ENCODE results near the gene GALNT8. TPM values are rescaled to one million over a fixed set of nuclear protein-coding genes. Genes with fewer than 3 reads are reported as not detected.
A peak's percentile ranks its signal among the peaks of the same experiment; 100 is the strongest.

Gene GALNT8
- total and polyA plus RNA-seq, 4 donors: 0.09 to 1.3 (median 0.35) TPM

GRCh38 chr12:4768341-4768740 lies 48.1 kb downstream of the GALNT8 start:
- Histone ChIP-seq H3K4me1 (ENCODE audit: control insufficient read depth in 5 of 5, insufficient read depth in 5 of 5, low read length in 5 of 5) (peaks cover 0 to 20% (median 2%) of the 10 kb centered on the region in 5 donors), H3K27ac (ENCODE audit: low read depth in 1 of 2, low read length in 1 of 2) (no peak overlapping the region), H3K27me3 (ENCODE audit: control insufficient read depth in 3 of 3, insufficient read depth in 3 of 3, low read length in 2 of 3) (peaks cover 0 to 6% (median 4%) of the 10 kb centered on the region in 3 donors), H3K9me3 (ENCODE audit: control insufficient read depth in 4 of 4, insufficient read depth in 3 of 4, low read length in 3 of 4) (no peaks in the 10 kb centered on the region), H3K9ac (ENCODE audit: insufficient read depth in 1 of 2, low read length in 2 of 2) (no peak overlapping the region), H3K4me3 (no peak overlapping the region), H3K36me3 (ENCODE audit: control insufficient read depth in 4 of 4, insufficient read depth in 4 of 4, low read length in 4 of 4) (peaks cover 0 to 2% (median 0%) of the 10 kb centered on the region in 4 donors)
- ATAC-seq (ENCODE audit: insufficient read depth, low FRiP score): no peak
- WGBS, 2 donors: 69 to 85% methylated on average over 2 of the region's 2 CpGs
- TF ChIP-seq, protein P1, sequence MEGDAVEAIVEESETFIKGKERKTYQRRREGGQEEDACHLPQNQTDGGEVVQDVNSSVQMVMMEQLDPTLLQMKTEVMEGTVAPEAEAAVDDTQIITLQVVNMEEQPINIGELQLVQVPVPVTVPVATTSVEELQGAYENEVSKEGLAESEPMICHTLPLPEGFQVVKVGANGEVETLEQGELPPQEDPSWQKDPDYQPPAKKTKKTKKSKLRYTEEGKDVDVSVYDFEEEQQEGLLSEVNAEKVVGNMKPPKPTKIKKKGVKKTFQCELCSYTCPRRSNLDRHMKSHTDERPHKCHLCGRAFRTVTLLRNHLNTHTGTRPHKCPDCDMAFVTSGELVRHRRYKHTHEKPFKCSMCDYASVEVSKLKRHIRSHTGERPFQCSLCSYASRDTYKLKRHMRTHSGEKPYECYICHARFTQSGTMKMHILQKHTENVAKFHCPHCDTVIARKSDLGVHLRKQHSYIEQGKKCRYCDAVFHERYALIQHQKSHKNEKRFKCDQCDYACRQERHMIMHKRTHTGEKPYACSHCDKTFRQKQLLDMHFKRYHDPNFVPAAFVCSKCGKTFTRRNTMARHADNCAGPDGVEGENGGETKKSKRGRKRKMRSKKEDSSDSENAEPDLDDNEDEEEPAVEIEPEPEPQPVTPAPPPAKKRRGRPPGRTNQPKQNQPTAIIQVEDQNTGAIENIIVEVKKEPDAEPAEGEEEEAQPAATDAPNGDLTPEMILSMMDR (IDR thresholded peaks at IDR 0.05; ENCODE audit: control extremely low read depth, extremely low read depth): no peak
- peak; percentile 66 to 87 (median 87) for DNase-seq

GRCh38 chr12:4769073-4769472 lies 48.9 kb downstream of the GALNT8 start:
- 58 to 65% methylated on average over 5 of the region's 5 CpGs for WGBS, 2 donors
- Histone ChIP-seq H3K9me3 (ENCODE audit: control insufficient read depth in 4 of 4, insufficient read depth in 3 of 4, low read length in 3 of 4) (no peaks in the 10 kb centered on the region), H3K27me3 (ENCODE audit: control insufficient read depth in 3 of 3, insufficient read depth in 3 of 3, low read length in 2 of 3) (peaks cover 0 to 8% (median 4%) of the 10 kb centered on the region in 3 donors), H3K27ac (ENCODE audit: low read depth in 1 of 2, low read length in 1 of 2) (no peak overlapping the region), H3K4me3 (no peak overlapping the region), H3K36me3 (ENCODE audit: control insufficient read depth in 4 of 4, insufficient read depth in 4 of 4, low read length in 4 of 4) (peaks cover 0 to 2% (median 0%) of the 10 kb centered on the region in 4 donors), H3K4me1 (ENCODE audit: control insufficient read depth in 5 of 5, insufficient read depth in 5 of 5, low read length in 5 of 5) (peaks cover 0 to 20% (median 2%) of the 10 kb centered on the region in 5 donors), H3K9ac (ENCODE audit: insufficient read depth in 1 of 2, low read length in 2 of 2) (no peak overlapping the region)
- ATAC-seq (ENCODE audit: insufficient read depth, low FRiP score) (no peak), DNase-seq (no peak)
- TF ChIP-seq, protein P1 (IDR thresholded peaks at IDR 0.05; ENCODE audit: control extremely low read depth, extremely low read depth): no peak

GRCh38 chr12:4771172-4771959 lies 51.2 kb downstream of the GALNT8 start:
- ATAC-seq (ENCODE audit: insufficient read depth, low FRiP score): no peak
- TF ChIP-seq, protein P1 (IDR thresholded peaks at IDR 0.05; ENCODE audit: control extremely low read depth, extremely low read depth): no peak
- Histone ChIP-seq H3K27me3 (ENCODE audit: control insufficient read depth in 3 of 3, insufficient read depth in 3 of 3, low read length in 2 of 3) (peaks cover 0 to 8% (median 4%) of the 10 kb centered on the region in 3 donors), H3K4me1 (ENCODE audit: control insufficient read depth in 5 of 5, insufficient read depth in 5 of 5, low read length in 5 of 5) (peaks cover 0 to 20% (median 2%) of the 10 kb centered on the region in 5 donors), H3K9ac (ENCODE audit: insufficient read depth in 1 of 2, low read length in 2 of 2) (no peak overlapping the region), H3K27ac (ENCODE audit: low read depth in 1 of 2, low read length in 1 of 2) (no peak overlapping the region), H3K4me3 (no peak overlapping the region), H3K36me3 (ENCODE audit: control insufficient read depth in 4 of 4, insufficient read depth in 4 of 4, low read length in 4 of 4) (peaks cover 0 to 2% (median 0%) of the 10 kb centered on the region in 4 donors), H3K9me3 (ENCODE audit: control insufficient read depth in 4 of 4, insufficient read depth in 3 of 4, low read length in 3 of 4) (no peaks in the 10 kb centered on the region)
- no peak for DNase-seq
- 69 to 75% methylated on average over 7 of the region's 7 CpGs for WGBS, 2 donors
